HG03575 (cell line): ENCODE results near the gene ZYG11A.
"Not testable (repeated sequence)": the region's sequence is repeated elsewhere in the genome, so short reads cannot be mapped to it uniquely, and the experiment has no call there.

Experiments
- ATAC-seq: cut with Tn5 transposase; IDR thresholded peaks from one replicate; pipeline ENCODE4 v1.9.1; 2021; ENCODE audit not compliant: unreplicated experiment, insufficient number of reproducible peaks, low FRiP score; ENCODE audit errors: extremely low read depth

Gene ZYG11A

DNA sequence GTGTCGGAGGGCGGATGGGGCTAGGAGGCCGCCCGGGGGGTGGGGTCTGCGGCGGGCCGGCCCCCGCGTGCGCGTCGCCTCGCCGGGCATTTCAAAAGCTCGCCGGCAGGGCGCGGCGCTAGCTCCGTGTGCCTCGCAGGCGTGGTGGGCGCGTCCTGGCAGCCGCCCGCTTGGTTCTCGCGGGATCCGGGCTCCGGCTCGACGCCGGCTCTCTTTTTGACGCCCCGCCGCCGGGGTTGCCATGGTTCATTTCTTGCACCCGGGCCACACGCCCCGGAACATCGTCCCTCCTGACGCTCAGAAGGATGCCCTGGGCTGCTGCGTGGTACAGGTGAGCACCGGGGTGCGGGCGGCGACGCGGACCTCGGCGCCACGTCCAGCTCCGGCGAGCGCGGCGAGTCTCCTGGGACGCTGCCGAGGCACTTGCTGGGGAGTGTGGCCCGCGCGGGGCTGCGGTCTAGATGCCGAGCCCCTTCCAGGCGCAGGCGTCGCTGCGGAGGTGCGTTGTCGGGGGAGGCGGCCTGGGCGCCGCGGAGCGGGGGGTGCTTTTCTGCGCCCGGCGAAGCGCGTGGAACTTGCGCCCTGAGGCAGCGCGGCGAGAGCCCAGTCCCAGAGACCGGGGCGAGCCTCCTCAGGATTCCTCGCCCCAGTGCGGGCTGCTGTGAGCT lies at the start of gene ZYG11A:
Gene ZYG11A (plus strand): TSS at position 118 of the 668 bp plus-strand sequence. CDS start 124 bp downstream, at position 242.
- ATAC-seq: no peak

DNA sequence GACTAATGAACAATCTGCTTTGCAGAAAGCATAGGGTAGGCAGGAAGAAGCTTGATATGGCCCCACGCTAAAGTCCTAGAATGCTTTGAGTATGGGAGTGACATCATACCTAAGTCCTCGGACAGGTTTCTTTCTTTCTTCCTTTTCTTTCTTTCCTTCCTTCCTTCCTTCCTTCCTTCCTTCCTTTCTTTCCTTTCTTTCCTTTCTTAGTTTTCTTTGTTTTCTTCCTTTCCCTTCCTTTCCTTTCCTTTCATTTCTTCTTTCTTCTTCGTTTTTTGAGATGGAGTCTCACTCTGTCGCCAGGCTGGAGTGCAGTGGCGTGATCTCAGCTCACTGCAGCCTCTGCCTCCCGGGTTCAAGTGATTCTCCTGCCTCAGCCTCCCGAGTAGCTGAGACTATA lies 48.8 kb upstream of the ZYG11A start:
- not testable (repeated sequence) for ATAC-seq

DNA sequence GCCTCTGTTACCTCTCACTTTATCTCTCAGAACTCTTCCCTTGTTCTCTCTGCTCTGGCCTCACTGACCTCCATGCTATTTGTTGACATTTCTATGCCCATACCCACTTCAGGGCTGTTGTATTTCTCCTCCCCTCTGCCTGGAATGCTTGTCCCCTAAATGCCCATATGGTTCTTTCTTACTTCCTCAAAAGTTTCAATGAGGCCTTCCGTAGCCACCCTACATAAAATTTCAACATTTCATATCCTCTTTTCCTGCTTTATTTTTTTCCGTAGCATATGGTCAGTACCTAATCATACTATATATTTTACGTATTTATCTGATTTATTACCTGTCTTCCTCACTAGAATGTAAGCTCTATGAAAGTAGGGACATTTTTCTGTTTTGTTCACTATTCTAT lies 47.1 kb upstream of the ZYG11A start:
- no peak for ATAC-seq

DNA sequence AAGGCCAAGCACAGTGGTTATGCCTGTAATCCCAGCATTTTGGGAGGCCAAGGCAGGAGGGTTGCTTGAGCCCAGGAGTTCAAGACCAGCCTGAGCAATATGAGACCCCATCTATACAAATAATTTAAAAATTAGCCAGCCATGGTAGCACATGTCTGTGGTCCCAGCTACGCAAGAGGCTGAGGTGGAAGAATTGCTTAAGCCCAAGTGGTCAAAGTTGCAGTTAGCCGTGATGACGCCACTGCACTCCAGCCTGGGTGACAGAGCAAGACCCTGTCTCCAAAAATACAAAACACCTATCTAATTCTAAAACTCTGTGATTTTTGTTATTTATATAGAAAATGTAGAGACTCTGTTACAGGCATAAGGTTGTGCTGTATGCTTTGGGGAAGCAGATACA lies 44.2 kb upstream of the ZYG11A start:
- no peak for ATAC-seq

DNA sequence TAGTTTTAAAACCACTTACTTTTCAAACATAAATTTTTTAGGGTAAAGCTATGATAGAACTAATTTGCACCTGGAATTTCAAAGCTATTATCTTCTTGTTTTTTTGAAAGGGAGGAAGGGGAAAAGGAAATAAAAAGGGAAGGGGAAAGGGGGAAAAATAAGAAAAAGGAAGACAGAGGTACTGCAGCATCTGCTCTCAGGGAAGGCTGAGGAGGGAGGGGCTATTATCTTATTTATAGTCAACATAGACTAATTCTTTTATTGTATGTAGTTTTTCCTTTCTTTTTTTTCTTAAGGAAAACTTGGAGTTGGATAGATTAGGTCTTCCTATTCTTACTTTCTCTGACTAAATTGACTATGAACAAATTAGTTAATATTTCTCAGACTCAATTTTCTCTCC lies 41.5 kb upstream of the ZYG11A start:
- ATAC-seq: no peak

DNA sequence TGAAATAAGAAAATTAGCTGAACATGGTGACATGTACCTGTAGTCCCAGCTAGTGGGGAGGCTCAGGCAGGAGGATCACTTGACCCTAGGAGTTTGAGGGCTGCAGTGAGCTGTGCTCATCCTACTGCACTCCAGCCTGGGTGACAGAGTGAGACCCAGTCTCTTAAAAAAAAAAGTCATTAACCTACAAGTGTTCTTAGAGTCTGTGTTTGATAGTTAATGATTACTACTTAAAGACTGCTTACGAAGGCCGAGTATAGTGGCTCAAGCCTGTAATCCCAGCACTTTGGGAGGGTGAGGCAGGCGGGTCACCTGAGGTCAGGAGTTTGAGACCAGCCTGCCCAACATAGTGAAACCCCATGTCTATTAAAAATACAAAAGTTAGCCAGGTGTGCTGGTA lies 38.5 kb upstream of the ZYG11A start:
- not testable (repeated sequence) for ATAC-seq

DNA sequence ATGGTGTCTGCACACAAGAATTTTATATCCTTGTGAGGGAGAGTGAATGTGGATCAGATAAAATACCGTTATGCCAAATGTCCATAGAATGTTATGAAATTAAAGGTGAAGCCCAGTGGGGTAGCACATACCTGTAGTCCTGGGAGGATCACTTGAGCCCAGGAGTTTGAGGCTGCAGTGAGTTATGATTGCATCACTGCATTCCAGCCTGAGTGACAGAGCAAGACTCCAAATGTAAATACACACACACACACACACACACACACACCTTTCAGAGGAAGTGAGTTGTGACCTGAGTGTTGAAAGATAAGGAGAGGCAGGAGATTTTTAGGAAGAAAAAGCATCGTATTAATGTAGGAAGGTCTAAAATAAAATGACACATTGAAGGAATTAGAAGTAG lies 28.1 kb upstream of the ZYG11A start:
- no peak for ATAC-seq

DNA sequence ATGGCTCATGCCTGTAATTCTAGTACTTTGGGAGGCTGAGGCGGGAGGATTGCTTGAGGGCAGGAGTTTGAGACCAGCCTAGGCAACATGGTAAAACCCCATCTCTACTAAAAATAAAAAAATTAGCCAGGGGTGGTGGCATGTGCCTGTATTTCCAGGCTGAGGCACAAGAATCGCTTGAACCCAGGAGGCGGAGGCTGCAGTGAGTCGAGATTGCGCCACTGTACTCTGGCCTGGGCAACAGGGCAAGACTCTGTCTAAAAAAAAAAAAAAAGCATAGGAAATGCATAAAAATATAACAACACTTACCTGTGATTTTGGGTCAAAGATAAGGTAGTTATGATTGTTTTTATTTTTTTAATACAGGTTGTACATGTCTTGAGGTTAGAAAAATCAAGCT lies 21.7 kb upstream of the ZYG11A start:
- not testable (repeated sequence) for ATAC-seq

DNA sequence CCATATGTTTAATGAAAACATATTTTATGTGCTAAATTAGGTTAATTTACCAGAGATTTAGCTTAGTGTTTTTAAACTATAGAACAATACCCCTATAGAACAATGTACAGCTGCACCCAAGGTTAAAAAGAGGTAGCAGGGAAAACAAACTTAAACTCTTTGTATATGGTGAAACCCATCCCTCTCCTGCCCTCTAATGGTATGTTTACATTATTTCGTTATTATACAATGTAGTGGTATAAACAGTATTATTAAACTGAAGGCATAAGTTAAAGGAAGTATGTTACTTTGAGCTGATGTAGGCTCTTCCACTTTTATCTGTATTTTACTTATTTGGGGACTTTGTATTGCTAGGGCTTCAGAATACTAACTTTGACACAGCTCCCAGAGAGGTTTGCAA lies 16.7 kb upstream of the ZYG11A start:
- ATAC-seq: no peak

DNA sequence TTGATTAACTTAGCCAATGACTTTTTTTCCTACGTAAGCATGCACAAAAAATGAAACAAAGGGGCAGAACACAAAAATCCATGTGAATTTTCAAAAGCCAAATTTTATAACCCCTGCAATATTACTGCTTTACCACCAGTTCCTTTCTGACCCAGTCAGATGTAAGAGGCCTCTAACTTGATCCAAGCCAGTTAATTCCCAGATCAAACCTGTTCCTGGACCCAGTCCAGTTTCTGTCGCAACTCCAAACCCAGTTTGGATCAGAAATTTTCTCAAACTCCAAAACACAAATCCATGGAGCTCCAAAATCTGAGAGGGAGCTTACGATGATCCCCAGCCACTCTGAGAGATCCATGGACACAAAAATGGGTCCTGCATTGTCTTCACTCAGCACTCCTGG lies 7.8 kb upstream of the ZYG11A start:
- no peak for ATAC-seq

DNA sequence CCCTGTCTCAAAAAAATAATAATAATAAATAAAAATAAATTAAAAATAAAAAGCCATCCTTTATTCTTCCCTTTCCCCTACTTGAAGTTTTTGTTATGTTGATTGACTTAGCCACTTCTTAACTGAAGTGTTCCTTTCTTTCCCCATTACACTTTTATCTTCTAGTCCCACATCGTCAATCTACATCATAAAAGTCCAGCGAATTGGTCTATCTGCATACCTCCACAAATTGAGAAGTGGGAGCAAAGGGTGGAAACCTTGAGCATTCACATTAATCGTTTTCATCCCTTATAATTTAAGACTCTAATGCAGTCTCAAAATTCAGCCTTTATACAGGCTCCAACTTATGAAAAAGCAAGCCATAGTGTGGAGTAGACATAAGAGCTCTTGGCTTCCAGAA lies 6.5 kb upstream of the ZYG11A start:
- no peak for ATAC-seq

DNA sequence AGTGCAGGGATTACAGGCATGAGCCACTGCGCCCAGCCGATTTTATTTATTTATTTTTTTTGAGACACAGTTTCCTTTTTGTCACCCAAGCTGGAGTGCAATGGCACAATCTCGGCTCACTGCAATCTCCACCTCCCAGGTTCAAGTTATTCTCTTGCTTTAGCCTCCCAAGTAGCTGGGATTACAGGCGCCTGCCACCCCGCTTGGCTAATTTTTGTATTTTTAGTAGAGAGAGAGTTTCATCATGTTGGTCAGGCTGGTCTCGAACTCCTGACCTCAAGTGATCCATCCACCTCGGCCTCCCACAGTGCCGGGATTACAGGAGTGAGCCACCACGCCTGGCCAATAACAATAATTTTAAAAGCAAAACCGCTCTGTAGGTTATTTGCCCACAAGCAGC lies 3.4 kb upstream of the ZYG11A start:
- ATAC-seq: not testable (repeated sequence)

DNA sequence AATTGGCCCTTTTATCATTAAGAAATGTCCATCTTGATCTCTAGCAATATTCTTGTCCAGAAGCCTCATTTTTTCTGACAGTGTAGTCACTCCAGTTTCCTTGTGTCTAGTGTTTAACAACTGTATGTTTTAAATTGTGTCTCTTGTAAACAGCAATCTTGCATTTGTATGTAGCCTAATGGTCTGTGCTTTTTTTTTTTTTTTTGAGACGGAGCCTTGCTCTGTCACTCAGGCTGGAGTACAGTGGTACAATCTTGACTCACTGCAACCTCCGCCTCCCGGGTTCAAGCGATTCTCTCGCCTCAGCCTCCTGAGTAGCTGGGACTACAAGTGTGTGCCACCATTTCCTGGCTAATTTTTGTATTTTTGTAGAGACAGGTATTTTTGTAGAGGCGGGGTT lies 2.6 kb downstream of the ZYG11A start:
- ATAC-seq: not testable (repeated sequence)

DNA sequence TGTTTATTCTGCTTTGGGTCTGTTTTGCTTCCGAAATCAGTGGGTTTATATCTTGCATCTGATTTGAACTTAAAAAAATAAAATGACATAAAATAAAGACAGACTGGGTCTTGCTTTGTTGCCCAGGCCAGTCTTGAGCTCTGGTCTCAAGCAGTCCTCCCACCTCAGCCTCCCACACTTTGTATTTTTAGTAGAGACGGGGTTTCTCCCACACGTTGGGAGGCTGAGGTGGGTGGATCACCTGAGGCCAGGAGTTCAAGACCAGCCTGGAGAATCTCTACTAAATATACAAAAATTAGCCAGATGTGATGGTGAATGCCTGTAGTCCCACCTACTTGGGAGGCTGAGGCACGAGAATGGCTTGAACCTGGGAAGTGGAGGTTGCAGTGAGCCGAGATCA lies 5.9 kb downstream of the ZYG11A start:
- no peak for ATAC-seq

DNA sequence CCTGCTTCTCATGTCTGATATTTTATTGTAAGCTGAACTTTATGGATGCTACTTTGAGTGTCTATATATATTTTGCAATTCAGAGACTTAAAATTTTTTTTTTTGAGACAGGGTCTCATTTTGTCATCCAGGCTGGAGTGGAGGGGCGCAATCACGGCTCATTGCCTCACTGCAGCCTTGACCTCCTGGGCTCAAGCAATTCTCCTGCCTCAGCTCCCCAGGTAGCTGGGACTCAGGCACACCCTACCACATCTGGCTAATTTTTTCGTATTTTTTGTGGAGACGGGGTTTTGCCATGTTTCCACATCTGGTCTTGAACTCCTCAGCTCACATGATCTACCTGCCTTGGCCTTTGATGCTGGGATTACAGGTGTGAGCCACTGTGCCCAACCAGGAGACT lies 8.4 kb downstream of the ZYG11A start:
- ATAC-seq: no peak

DNA sequence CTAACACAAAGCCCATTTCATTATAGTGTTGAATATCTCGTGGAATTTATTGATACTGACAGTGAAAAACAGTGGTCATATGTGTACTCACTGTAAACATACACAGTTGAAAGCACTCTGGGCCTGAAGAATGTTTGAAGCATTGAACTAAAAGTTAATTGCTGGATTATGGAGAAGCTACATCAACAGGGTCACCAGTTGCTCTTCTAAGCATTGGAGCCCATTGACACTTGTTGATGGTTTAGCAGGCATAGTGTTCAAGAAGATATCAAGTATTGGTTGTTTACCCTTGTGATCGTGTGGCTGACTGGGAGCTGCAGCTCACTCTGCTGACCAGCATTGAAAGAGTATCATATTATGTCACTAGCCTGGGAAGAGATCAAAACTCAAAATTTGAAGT lies 10.3 kb downstream of the ZYG11A start:
- no peak for ATAC-seq

DNA sequence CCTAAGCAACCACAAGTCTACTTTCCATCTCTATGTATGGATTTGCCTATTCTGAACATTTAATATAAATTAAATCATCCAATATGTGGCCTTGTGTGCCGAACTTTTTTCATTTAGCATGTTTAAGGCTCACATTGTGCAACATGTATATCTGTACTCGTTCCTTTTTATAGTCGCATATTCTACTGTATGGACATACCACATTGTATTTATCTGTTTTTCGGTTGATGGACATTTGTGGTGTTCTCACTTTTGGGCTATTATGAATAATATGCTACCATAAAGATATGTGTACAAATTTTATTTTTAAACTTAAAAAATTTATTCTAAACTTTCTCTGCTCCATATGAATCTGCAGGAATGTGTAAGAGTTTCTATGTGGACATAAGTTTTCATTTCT lies 13.0 kb downstream of the ZYG11A start:
- no peak for ATAC-seq

DNA sequence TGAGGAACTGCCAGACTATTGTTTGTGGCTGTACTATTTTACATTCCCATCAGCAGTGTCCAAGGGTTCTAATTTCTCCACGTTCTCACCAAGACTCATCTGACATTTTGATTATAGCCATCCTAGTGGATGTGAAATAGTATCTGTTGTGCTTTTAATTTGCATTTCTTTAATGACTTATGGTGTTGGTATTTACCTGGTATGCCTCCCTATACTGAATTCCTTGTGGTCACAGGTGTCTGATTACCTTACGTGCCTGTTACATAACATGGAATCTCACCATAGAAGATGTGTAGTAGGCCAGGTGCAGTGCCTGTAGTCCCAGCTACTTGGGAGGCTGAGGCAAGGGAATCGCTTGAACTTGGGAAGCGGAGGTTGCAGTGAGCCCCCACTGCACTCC lies 13.5 kb downstream of the ZYG11A start:
- ATAC-seq: no peak

DNA sequence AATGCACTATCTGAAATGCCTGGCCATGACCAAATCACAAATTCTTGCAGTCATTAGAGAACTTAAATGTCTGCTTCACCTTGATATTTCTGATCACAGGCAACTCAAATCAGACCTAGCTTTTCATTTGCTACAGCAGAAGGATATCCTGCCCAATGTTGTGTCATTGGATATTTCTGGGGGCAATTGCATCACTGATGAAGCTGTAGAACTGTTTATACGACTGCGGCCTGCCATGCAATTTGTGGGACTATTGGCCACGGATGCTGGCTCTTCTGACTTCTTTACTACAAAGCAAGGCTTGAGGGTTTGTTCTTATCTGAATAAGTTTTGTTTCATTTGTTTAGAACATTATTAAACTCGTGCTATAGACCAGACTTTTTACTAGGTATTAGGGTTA lies 14.9 kb downstream of the ZYG11A start:
- ATAC-seq: no peak

DNA sequence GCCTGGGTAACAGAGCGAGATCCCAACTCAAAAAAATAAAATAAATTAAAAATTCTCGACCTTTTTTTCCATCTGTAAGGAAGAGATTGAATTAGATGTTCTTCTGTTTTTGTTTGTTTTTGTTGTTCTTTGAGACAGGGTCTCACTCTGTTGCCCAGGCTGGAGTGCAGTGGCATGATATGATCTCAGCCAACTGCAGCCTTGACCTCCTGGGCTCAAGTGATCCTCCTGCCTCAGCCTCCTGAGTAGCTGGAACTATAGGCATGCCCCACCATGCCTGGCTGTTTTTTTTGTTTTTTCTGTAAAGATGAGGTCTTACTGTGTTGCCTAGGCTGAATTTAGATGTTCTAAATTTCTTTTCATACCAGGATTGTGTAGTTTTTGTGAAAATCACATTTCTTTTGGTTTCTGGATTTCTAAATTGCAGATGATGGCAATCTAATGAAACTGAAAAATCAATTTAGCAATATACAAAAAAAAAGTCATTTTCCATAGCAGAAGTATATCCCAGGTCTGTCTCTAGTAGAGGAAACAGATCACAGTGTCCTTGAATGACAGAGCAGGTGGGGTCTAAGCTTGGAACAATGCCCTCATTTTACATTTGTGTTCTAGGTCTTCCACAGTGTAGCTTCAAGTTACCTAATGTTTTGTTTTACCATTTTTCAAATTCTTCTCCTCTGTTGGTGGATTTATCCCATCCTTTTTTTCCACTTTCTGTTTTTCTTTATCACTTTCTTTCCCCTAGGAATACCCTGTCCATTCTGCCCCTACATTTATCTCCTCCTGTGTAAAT lies 20.3 kb downstream of the ZYG11A start:
- no peak for ATAC-seq
